Ishikawa (cell line): ENCODE data around the gene WDR90.

Source experiments
- CEBPB ChIP-seq: IDR thresholded peaks from 2 replicates; pipeline ENCODE4 v1.6.1; 2012
- CREB1 ChIP-seq: IDR thresholded peaks from 2 replicates; pipeline ENCODE4 v1.6.1; 2012; ENCODE audit warnings: low read depth
- EGR1 ChIP-seq: IDR thresholded peaks from 2 replicates; pipeline ENCODE4 v1.6.1; 2012
- EP300 ChIP-seq: IDR thresholded peaks from 2 replicates; pipeline ENCODE4 v1.6.1; 2012; ENCODE audit warnings: borderline replicate concordance
- NFIC ChIP-seq: IDR thresholded peaks from 2 replicates; pipeline ENCODE4 v1.6.1; 2012
- RAD21 ChIP-seq: IDR thresholded peaks from 2 replicates; pipeline ENCODE4 v1.6.1; 2012; ENCODE audit warnings: low read depth
- TAF1 ChIP-seq: IDR thresholded peaks from 2 replicates; pipeline ENCODE4 v1.6.1; 2012; ENCODE audit warnings: low read depth, mild to moderate bottlenecking
- TCF12 ChIP-seq: IDR thresholded peaks from 2 replicates; pipeline ENCODE4 v1.6.1; 2012; ENCODE audit warnings: low read depth
- TEAD4 ChIP-seq: IDR thresholded peaks from 2 replicates; pipeline ENCODE4 v1.6.1; 2012
- YY1 ChIP-seq: IDR thresholded peaks from 2 replicates; pipeline ENCODE4 v1.6.1; 2012; ENCODE audit warnings: low read depth
- ZBTB7A ChIP-seq: IDR thresholded peaks from 2 replicates; pipeline ENCODE4 v1.6.1; 2012; ENCODE audit warnings: low read depth
- TF ChIP-seq, protein P1 (sequence below): IDR thresholded peaks from 2 replicates; pipeline ENCODE4 v1.6.1; 2012; ENCODE audit warnings: low read depth, mild to moderate bottlenecking
- TF ChIP-seq, protein P2 (sequence below): IDR thresholded peaks from 2 replicates; pipeline ENCODE4 v1.6.1; 2012
- TF ChIP-seq, protein P3 (sequence below): IDR thresholded peaks from 2 replicates; pipeline ENCODE4 v1.6.1; 2012

DNA sequence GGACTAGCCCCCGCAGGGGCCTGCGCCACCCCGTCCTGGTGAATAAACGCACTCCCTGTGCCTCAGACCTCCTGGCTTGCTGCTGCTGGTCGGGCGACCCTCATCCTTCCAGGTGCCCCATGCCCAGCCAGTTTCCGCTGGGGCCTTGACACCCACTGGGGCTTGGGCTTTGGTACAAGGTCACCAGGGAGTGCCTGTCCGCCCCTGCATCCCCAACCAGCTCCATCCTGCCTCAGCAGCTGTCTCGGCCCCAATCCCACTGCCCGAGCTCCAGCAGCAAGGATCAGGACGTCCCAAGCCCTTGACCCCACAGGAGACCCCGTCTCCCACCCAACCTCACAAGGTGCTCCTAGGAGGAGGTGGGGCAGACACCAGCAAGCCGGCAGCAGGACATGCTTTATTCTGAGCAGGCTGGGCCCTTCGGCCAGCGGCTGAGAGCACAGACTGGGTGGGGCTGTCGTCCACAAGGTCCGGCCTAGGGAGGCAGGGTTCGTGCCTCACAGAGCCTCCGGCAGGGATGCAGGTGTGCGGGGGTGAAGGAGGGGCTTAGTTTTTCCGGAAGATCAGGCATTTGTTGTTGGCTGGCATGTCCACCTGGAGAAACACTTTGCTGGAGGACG is 15.0 kb upstream of the WDR90 start:
- TF ChIP-seq, protein P1, sequence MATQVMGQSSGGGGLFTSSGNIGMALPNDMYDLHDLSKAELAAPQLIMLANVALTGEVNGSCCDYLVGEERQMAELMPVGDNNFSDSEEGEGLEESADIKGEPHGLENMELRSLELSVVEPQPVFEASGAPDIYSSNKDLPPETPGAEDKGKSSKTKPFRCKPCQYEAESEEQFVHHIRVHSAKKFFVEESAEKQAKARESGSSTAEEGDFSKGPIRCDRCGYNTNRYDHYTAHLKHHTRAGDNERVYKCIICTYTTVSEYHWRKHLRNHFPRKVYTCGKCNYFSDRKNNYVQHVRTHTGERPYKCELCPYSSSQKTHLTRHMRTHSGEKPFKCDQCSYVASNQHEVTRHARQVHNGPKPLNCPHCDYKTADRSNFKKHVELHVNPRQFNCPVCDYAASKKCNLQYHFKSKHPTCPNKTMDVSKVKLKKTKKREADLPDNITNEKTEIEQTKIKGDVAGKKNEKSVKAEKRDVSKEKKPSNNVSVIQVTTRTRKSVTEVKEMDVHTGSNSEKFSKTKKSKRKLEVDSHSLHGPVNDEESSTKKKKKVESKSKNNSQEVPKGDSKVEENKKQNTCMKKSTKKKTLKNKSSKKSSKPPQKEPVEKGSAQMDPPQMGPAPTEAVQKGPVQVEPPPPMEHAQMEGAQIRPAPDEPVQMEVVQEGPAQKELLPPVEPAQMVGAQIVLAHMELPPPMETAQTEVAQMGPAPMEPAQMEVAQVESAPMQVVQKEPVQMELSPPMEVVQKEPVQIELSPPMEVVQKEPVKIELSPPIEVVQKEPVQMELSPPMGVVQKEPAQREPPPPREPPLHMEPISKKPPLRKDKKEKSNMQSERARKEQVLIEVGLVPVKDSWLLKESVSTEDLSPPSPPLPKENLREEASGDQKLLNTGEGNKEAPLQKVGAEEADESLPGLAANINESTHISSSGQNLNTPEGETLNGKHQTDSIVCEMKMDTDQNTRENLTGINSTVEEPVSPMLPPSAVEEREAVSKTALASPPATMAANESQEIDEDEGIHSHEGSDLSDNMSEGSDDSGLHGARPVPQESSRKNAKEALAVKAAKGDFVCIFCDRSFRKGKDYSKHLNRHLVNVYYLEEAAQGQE = no peak
- no peak for TF ChIP-seq TEAD4
- TF ChIP-seq CREB1 = no peak
- TF ChIP-seq RAD21 = no peak
- TF ChIP-seq EGR1 = no peak
- TF ChIP-seq YY1 = no peak
- no peak for TF ChIP-seq EP300
- TF ChIP-seq TAF1 = no peak
- no peak for TF ChIP-seq NFIC
- TF ChIP-seq, protein P2, sequence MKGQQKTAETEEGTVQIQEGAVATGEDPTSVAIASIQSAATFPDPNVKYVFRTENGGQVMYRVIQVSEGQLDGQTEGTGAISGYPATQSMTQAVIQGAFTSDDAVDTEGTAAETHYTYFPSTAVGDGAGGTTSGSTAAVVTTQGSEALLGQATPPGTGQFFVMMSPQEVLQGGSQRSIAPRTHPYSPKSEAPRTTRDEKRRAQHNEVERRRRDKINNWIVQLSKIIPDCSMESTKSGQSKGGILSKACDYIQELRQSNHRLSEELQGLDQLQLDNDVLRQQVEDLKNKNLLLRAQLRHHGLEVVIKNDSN = no peak
- TF ChIP-seq, protein P3, sequence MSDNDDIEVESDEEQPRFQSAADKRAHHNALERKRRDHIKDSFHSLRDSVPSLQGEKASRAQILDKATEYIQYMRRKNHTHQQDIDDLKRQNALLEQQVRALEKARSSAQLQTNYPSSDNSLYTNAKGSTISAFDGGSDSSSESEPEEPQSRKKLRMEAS = no peak
- no peak for TF ChIP-seq TCF12
- no peak for TF ChIP-seq CEBPB
- no peak for TF ChIP-seq ZBTB7A
